ENCODE results near the gene COG3. TPM values are rescaled to one million over a fixed set of nuclear protein-coding genes. Genes with fewer than 3 reads are reported as not detected.
A peak's percentile ranks its signal among the peaks of the same experiment; 100 is the strongest.

The COG3 gene
- total RNA-seq, 2 donors from 2014 or later = 20.3 to 36.3 TPM

- no peak for DNase-seq (ENCODE audit: low spot score)
- H3K27me3 ChIP-seq (replicated peaks; ENCODE audit: insufficient read depth) = no peaks in the 10 kb centered on the region
- TF ChIP-seq, protein P1, sequence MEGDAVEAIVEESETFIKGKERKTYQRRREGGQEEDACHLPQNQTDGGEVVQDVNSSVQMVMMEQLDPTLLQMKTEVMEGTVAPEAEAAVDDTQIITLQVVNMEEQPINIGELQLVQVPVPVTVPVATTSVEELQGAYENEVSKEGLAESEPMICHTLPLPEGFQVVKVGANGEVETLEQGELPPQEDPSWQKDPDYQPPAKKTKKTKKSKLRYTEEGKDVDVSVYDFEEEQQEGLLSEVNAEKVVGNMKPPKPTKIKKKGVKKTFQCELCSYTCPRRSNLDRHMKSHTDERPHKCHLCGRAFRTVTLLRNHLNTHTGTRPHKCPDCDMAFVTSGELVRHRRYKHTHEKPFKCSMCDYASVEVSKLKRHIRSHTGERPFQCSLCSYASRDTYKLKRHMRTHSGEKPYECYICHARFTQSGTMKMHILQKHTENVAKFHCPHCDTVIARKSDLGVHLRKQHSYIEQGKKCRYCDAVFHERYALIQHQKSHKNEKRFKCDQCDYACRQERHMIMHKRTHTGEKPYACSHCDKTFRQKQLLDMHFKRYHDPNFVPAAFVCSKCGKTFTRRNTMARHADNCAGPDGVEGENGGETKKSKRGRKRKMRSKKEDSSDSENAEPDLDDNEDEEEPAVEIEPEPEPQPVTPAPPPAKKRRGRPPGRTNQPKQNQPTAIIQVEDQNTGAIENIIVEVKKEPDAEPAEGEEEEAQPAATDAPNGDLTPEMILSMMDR (IDR thresholded peaks at IDR 0.05) = no peak
- H3K27ac ChIP-seq = no peak overlapping the region
- peaks cover 15 to 35% of the 10 kb centered on the region in 2 donors for H3K4me1 ChIP-seq (ENCODE audit: control insufficient read depth in 1 of 2, low read depth in 2 of 2)
- no peaks in the 10 kb centered on the region for H3K9me3 ChIP-seq
- H3K4me3 ChIP-seq = peak overlapping the region; percentile 77
- ATAC-seq (ENCODE audit: insufficient number of reproducible peaks, low FRiP score, low read depth) = no peak
- H3K36me3 ChIP-seq = no peaks in the 10 kb centered on the region
Measured at GRCh38 chr13:45466359-45466758, 1.6 kb downstream of the COG3 start.

- Histone ChIP-seq H3K4me3 (no peak overlapping the region), H3K4me1 (ENCODE audit: control insufficient read depth in 1 of 2, low read depth in 2 of 2) (peaks cover 15 to 35% of the 10 kb centered on the region in 2 donors), H3K27ac (no peak overlapping the region), H3K27me3 (replicated peaks; ENCODE audit: insufficient read depth) (no peaks in the 10 kb centered on the region), H3K9me3 (no peaks in the 10 kb centered on the region), H3K36me3 (no peaks in the 10 kb centered on the region)
- no peak for ATAC-seq (ENCODE audit: insufficient number of reproducible peaks, low FRiP score, low read depth)
- TF ChIP-seq, protein P1 (IDR thresholded peaks at IDR 0.05) = no peak
- no peak for DNase-seq (ENCODE audit: low spot score)
Measured at GRCh38 chr13:45468635-45469034, 3.9 kb downstream of the COG3 start.

DNA sequence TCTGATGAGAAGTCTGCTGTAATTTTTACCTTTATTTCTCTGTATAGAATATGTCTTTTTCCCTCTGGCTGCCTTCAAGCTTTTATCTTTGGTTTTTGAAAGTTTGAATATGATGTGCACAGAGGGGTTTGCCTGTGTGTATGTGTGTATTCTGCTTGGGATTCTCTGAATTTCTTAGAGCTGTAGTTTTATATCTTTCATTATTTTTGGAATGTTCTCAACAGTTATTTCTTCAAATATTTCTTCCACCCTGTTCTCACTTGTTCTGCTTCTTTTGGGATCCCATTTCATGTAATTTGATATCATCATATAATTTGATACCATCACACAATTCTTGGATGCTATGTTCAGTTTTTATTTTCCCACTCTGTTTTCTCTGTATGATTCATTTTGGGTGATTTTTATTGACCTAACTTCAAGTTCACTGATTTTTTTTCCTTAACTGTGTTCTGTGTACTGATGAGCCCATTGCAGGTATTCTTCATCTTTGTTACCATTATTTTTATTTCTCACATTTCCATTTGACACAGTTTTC lies 7.5 kb downstream of the COG3 start:
- Histone ChIP-seq H3K27me3 (replicated peaks; ENCODE audit: insufficient read depth) (no peaks in the 10 kb centered on the region), H3K9me3 (no peaks in the 10 kb centered on the region), H3K27ac (no peak overlapping the region), H3K36me3 (no peaks in the 10 kb centered on the region), H3K4me1 (ENCODE audit: control insufficient read depth in 1 of 2, low read depth in 2 of 2) (peaks cover 9 to 11% of the 10 kb centered on the region in 2 donors), H3K4me3 (no peak overlapping the region)
- DNase-seq (ENCODE audit: low spot score) = no peak
- no peak for ATAC-seq (ENCODE audit: insufficient number of reproducible peaks, low FRiP score, low read depth)
- TF ChIP-seq, protein P1 (IDR thresholded peaks at IDR 0.05) = no peak

GRCh38 chr13:45473627-45474026 lies 8.9 kb downstream of the COG3 start:
- no peak overlapping the region for H3K4me3 ChIP-seq
- TF ChIP-seq, protein P1 (IDR thresholded peaks at IDR 0.05) = no peak
- no peak for ATAC-seq (ENCODE audit: insufficient number of reproducible peaks, low FRiP score, low read depth)
- no peak for DNase-seq (ENCODE audit: low spot score)
- H3K9me3 ChIP-seq = no peaks in the 10 kb centered on the region
- no peaks in the 10 kb centered on the region for H3K36me3 ChIP-seq
- H3K4me1 ChIP-seq (ENCODE audit: control insufficient read depth in 1 of 2, low read depth in 2 of 2) = no peaks in the 10 kb centered on the region
- no peaks in the 10 kb centered on the region for H3K27me3 ChIP-seq (replicated peaks; ENCODE audit: insufficient read depth)
- H3K27ac ChIP-seq = no peak overlapping the region

DNA sequence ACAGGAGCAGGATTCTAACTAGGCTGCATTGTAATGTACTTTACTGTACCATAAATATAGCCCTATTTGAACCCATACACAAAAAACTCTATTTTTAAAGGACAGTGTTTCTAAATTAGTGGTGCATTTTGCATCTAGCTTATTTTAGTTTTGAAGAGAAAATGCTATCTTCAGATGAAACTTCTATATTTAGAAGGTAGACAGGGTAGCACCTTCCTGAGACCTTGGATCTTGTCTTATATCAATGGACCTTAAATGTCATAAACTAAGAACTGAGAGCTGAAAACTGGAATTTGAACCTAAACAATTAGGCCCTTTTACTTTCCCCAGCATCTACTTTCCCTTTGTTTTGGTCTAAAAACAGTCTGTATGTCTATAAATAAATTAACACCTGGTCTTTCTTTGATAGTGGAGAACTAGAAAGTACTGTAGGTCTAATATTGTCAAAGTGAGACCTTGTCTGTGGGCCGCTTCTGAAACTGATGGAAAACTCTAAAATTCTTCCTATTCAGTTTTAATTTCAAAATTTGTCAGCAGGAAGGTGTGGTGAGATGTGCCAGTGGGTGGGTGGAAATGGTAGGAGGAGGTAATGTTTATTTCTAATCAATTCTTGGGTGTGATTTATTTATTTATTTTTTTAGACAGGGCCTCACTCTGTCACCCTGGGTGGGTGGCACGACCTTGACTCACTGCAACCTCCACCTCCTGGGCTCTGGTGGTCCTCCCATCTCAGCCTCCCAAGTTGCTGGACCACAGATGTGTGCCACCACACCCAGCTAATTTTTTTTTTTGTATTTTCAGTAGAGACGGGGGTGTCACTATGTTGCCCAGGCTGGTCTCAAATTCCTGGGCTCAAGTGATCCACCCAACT lies 10.1 kb downstream of the COG3 start:
- ATAC-seq (ENCODE audit: insufficient number of reproducible peaks, low FRiP score, low read depth) = no peak
- TF ChIP-seq, protein P1 (IDR thresholded peaks at IDR 0.05) = no peak

More for the DNA sequence above, 10.1 kb downstream of the COG3 start:
- Histone ChIP-seq H3K4me1 (ENCODE audit: control insufficient read depth in 1 of 2, low read depth in 2 of 2) (no peaks in the 10 kb centered on the region), H3K4me3 (no peak overlapping the region), H3K36me3 (no peaks in the 10 kb centered on the region), H3K27ac (no peak overlapping the region), H3K9me3 (no peaks in the 10 kb centered on the region), H3K27me3 (replicated peaks; ENCODE audit: insufficient read depth) (no peaks in the 10 kb centered on the region)
- no peak for DNase-seq (ENCODE audit: low spot score)

Data from thoracic aorta (tissue), 2 donors.